Measurements from ENCODE around the gene BCL11B.

The BCL11B gene

GRCh38 chr14:99258876-99259726 is 12.9 kb downstream of the BCL11B start:
- Histone ChIP-seq H3K27me3 (ENCODE audit: control insufficient read depth in 1 of 2, insufficient read depth in 2 of 2, low read length in 2 of 2) (peaks cover 14 to 30% of the 10 kb centered on the region in 2 donors), H3K4me1 (ENCODE audit: control insufficient read depth, insufficient read depth, low read length) (no peaks in the 10 kb centered on the region), H3K27ac (ENCODE audit: low read length) (no peak overlapping the region)

DNA sequence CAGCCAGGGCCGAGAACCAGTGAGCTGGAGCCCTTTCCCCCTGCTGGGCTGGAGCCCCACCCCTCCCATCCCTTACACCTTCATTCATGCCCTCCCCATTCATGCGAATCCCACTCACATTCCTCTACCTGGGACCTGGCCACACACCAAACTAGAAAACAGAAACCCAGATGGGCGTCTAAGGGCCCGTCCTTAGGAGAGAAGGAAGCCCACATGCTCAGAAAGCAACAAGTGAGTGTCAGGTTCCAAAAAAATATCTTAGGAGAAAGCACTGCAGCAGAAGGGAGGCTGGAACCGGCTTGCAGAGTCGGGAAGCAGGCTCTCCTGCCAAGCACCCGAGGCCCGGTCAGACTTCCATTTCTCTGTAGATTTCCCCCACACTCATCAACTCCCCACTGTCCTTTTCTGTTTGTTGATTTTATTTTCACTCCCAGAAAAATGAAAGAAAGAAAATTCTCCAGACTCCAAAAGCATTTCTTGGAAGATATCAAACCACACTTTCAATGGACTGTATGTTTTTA is 13.6 kb downstream of the BCL11B start:
- Histone ChIP-seq H3K36me3 (ENCODE audit: control insufficient read depth in 2 of 2, insufficient read depth in 2 of 2, low read length in 2 of 2) (no peaks in the 10 kb centered on the region), H3K9me3 (ENCODE audit: control insufficient read depth in 2 of 2, low read length in 2 of 2) (no peaks in the 10 kb centered on the region), H3K9ac (ENCODE audit: low read length in 2 of 2) (no peak overlapping the region), H3K27ac (ENCODE audit: low read length) (no peak overlapping the region), H3K27me3 (ENCODE audit: control insufficient read depth in 1 of 2, insufficient read depth in 2 of 2, low read length in 2 of 2) (peaks cover 17 to 30% of the 10 kb centered on the region in 2 donors), H3K4me1 (ENCODE audit: control insufficient read depth, insufficient read depth, low read length) (no peaks in the 10 kb centered on the region), H3K4me3 (ENCODE audit: low read length in 2 of 2) (no peak overlapping the region)

More at GRCh38 chr14:99258876-99259726, 12.9 kb downstream of the BCL11B start:
- no peak overlapping the region for H3K9ac ChIP-seq (ENCODE audit: low read length in 2 of 2)
- H3K9me3 ChIP-seq (ENCODE audit: control insufficient read depth in 2 of 2, low read length in 2 of 2), result no peaks in the 10 kb centered on the region
- no peak overlapping the region for H3K4me3 ChIP-seq (ENCODE audit: low read length in 2 of 2)
- H3K36me3 ChIP-seq (ENCODE audit: control insufficient read depth in 2 of 2, insufficient read depth in 2 of 2, low read length in 2 of 2), result no peaks in the 10 kb centered on the region

- H3K9me3 ChIP-seq (ENCODE audit: control insufficient read depth in 2 of 2, low read length in 2 of 2), result no peaks in the 10 kb centered on the region
- H3K27ac ChIP-seq (ENCODE audit: low read length), result no peak overlapping the region
- H3K4me3 ChIP-seq (ENCODE audit: low read length in 2 of 2), result no peak overlapping the region
- no peak overlapping the region for H3K9ac ChIP-seq (ENCODE audit: low read length in 2 of 2)
- H3K36me3 ChIP-seq (ENCODE audit: control insufficient read depth in 2 of 2, insufficient read depth in 2 of 2, low read length in 2 of 2), result no peaks in the 10 kb centered on the region
- H3K27me3 ChIP-seq (ENCODE audit: control insufficient read depth in 1 of 2, insufficient read depth in 2 of 2, low read length in 2 of 2), result peaks cover 20 to 35% of the 10 kb centered on the region in 2 donors
- no peaks in the 10 kb centered on the region for H3K4me1 ChIP-seq (ENCODE audit: control insufficient read depth, insufficient read depth, low read length)
Observed at GRCh38 chr14:99257673-99258221, 14.2 kb downstream of the BCL11B start.

GRCh38 chr14:99257122-99257672 is 14.8 kb downstream of the BCL11B start:
- Histone ChIP-seq H3K36me3 (ENCODE audit: control insufficient read depth in 2 of 2, insufficient read depth in 2 of 2, low read length in 2 of 2) (no peaks in the 10 kb centered on the region), H3K9me3 (ENCODE audit: control insufficient read depth in 2 of 2, low read length in 2 of 2) (no peaks in the 10 kb centered on the region), H3K4me3 (ENCODE audit: low read length in 2 of 2) (no peak overlapping the region), H3K4me1 (ENCODE audit: control insufficient read depth, insufficient read depth, low read length) (no peaks in the 10 kb centered on the region), H3K27me3 (ENCODE audit: control insufficient read depth in 1 of 2, insufficient read depth in 2 of 2, low read length in 2 of 2) (peaks cover 20 to 35% of the 10 kb centered on the region in 2 donors), H3K27ac (ENCODE audit: low read length) (no peak overlapping the region), H3K9ac (ENCODE audit: low read length in 2 of 2) (no peak overlapping the region)

DNA sequence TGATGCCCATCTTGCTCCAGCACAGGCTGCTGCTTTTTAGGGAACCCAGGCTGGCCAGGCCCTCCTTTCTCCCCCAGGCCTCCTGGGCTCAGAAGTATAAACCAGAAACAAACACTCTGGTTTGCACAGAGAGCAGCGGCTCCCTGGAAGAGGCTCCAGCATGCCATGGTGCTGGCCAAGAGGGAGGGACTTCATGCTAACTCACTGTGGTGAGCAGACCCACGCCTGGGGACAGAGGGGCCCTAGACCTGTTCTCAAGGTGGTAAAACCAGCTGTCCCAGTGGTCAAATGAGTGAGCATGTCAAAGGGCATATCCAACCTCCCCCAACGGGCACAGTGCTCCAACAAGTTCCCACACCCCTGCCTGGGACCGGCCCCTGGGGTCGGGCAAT is 15.5 kb downstream of the BCL11B start:
- no peaks in the 10 kb centered on the region for H3K4me1 ChIP-seq (ENCODE audit: control insufficient read depth, insufficient read depth, low read length)

DNA sequence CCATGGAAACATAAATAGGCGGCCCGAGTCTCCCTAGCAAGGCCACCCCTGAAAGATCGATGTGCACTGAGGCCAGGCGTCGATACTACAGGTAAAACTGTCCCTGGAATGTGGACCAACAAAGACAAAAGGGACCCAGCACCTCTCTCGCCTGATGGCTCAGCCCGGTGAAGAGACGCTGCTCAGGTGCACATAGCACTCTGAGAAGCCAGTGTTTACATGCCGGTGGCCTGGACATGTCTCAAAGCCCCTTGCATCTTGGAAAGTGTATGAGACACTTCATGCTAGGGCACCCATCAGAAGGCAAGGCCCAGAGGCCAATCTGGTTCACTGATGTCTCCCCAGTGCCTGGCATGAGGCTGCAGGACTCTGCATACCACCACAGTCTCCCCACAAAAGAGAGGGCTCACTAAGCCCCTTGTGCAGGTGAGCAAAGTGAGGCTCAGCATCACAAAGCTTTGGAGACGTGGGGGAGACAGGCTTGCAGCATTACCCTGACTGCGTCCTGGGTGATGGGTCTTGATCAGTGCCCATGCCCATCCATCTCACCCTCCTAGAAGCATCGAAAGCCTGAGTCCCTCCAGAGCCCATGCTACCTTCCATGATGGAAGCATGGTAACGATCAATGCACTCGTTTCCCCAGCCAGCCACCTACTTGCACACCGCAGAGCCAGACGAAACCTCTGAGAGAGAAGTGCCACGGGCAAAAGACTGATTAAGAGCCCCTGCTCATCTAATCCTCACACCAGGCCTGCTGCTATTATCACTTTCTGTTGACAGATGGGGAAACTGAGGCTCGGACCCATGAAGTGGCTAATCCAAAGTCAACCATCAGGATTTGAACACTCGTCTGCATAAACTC is 16.1 kb downstream of the BCL11B start:
- Histone ChIP-seq H3K36me3 (ENCODE audit: control insufficient read depth in 2 of 2, insufficient read depth in 2 of 2, low read length in 2 of 2) (no peaks in the 10 kb centered on the region), H3K9me3 (ENCODE audit: control insufficient read depth in 2 of 2, low read length in 2 of 2) (no peaks in the 10 kb centered on the region), H3K27ac (ENCODE audit: low read length) (no peak overlapping the region), H3K4me1 (ENCODE audit: control insufficient read depth, insufficient read depth, low read length) (no peaks in the 10 kb centered on the region), H3K9ac (ENCODE audit: low read length in 2 of 2) (no peak overlapping the region), H3K27me3 (ENCODE audit: control insufficient read depth in 1 of 2, insufficient read depth in 2 of 2, low read length in 2 of 2) (peaks cover 17 to 28% of the 10 kb centered on the region in 2 donors), H3K4me3 (ENCODE audit: low read length in 2 of 2) (no peak overlapping the region)

More for the DNA sequence above, 15.5 kb downstream of the BCL11B start:
- Histone ChIP-seq H3K9me3 (ENCODE audit: control insufficient read depth in 2 of 2, low read length in 2 of 2) (no peaks in the 10 kb centered on the region), H3K36me3 (ENCODE audit: control insufficient read depth in 2 of 2, insufficient read depth in 2 of 2, low read length in 2 of 2) (no peaks in the 10 kb centered on the region), H3K27ac (ENCODE audit: low read length) (no peak overlapping the region), H3K9ac (ENCODE audit: low read length in 2 of 2) (no peak overlapping the region), H3K27me3 (ENCODE audit: control insufficient read depth in 1 of 2, insufficient read depth in 2 of 2, low read length in 2 of 2) (peaks cover 20 to 32% of the 10 kb centered on the region in 2 donors), H3K4me3 (ENCODE audit: low read length in 2 of 2) (no peak overlapping the region)

DNA sequence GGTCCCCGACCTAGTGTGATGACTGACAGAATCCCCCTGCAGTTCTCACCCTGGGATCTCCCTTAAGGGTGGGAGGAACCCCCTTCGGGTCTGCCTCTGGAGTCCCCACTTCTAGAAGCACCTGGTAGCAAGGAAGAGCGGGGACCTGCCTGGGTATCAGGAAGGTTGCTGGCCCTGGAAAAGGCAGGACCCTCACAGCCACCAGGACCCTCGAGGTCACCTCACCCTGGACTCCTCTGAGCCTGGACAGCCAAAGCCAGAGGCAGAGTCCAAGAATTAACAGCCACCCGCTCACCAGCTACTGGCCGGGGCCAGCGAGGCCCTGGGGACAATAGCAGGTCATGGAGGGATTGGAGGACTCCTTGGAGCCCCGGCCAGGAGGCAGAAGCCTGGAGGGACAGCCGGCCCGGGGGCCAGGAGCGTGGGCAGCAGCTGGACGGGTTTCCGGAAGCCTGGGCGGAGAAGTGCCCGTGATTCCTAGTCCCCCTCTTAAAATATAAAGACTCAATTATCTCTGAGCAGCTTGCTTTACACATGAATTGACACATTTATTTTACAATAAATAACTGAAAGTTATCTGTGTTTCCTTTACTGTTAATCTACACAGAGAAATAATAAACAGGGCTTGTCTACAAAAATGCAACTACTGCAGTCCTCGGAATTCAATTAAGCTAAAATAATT is 17.5 kb downstream of the BCL11B start:
- Histone ChIP-seq H3K9me3 (ENCODE audit: control insufficient read depth in 2 of 2, low read length in 2 of 2) (no peaks in the 10 kb centered on the region), H3K9ac (ENCODE audit: low read length in 2 of 2) (no peak overlapping the region), H3K27ac (ENCODE audit: low read length) (no peak overlapping the region), H3K4me3 (ENCODE audit: low read length in 2 of 2) (no peak overlapping the region), H3K4me1 (ENCODE audit: control insufficient read depth, insufficient read depth, low read length) (no peaks in the 10 kb centered on the region), H3K36me3 (ENCODE audit: control insufficient read depth in 2 of 2, insufficient read depth in 2 of 2, low read length in 2 of 2) (no peaks in the 10 kb centered on the region), H3K27me3 (ENCODE audit: control insufficient read depth in 1 of 2, insufficient read depth in 2 of 2, low read length in 2 of 2) (peaks cover 17 to 28% of the 10 kb centered on the region in 2 donors)

GRCh38 chr14:99253890-99254289 is 18.1 kb downstream of the BCL11B start:
- Histone ChIP-seq H3K4me3 (ENCODE audit: low read length in 2 of 2) (no peak overlapping the region), H3K36me3 (ENCODE audit: control insufficient read depth in 2 of 2, insufficient read depth in 2 of 2, low read length in 2 of 2) (no peaks in the 10 kb centered on the region), H3K4me1 (ENCODE audit: control insufficient read depth, insufficient read depth, low read length) (no peaks in the 10 kb centered on the region), H3K9me3 (ENCODE audit: control insufficient read depth in 2 of 2, low read length in 2 of 2) (no peaks in the 10 kb centered on the region), H3K27me3 (ENCODE audit: control insufficient read depth in 1 of 2, insufficient read depth in 2 of 2, low read length in 2 of 2) (peaks cover 18 to 31% of the 10 kb centered on the region in 2 donors), H3K27ac (ENCODE audit: low read length) (no peak overlapping the region), H3K9ac (ENCODE audit: low read length in 2 of 2) (no peak overlapping the region)

GRCh38 chr14:99252940-99253868 is 18.8 kb downstream of the BCL11B start:
- Histone ChIP-seq H3K36me3 (ENCODE audit: control insufficient read depth in 2 of 2, insufficient read depth in 2 of 2, low read length in 2 of 2) (no peaks in the 10 kb centered on the region), H3K9ac (ENCODE audit: low read length in 2 of 2) (no peak overlapping the region), H3K9me3 (ENCODE audit: control insufficient read depth in 2 of 2, low read length in 2 of 2) (no peaks in the 10 kb centered on the region), H3K4me3 (ENCODE audit: low read length in 2 of 2) (no peak overlapping the region), H3K4me1 (ENCODE audit: control insufficient read depth, insufficient read depth, low read length) (no peaks in the 10 kb centered on the region), H3K27me3 (ENCODE audit: control insufficient read depth in 1 of 2, insufficient read depth in 2 of 2, low read length in 2 of 2) (peaks cover 25 to 35% of the 10 kb centered on the region in 2 donors), H3K27ac (ENCODE audit: low read length) (no peak overlapping the region)

All from stomach smooth muscle (tissue), 2 donors.